ENCODE results near the gene SMC1B. TPM values are rescaled to one million over a fixed set of nuclear protein-coding genes. Genes with fewer than 3 reads are reported as not detected.

The SMC1B gene, protein sequence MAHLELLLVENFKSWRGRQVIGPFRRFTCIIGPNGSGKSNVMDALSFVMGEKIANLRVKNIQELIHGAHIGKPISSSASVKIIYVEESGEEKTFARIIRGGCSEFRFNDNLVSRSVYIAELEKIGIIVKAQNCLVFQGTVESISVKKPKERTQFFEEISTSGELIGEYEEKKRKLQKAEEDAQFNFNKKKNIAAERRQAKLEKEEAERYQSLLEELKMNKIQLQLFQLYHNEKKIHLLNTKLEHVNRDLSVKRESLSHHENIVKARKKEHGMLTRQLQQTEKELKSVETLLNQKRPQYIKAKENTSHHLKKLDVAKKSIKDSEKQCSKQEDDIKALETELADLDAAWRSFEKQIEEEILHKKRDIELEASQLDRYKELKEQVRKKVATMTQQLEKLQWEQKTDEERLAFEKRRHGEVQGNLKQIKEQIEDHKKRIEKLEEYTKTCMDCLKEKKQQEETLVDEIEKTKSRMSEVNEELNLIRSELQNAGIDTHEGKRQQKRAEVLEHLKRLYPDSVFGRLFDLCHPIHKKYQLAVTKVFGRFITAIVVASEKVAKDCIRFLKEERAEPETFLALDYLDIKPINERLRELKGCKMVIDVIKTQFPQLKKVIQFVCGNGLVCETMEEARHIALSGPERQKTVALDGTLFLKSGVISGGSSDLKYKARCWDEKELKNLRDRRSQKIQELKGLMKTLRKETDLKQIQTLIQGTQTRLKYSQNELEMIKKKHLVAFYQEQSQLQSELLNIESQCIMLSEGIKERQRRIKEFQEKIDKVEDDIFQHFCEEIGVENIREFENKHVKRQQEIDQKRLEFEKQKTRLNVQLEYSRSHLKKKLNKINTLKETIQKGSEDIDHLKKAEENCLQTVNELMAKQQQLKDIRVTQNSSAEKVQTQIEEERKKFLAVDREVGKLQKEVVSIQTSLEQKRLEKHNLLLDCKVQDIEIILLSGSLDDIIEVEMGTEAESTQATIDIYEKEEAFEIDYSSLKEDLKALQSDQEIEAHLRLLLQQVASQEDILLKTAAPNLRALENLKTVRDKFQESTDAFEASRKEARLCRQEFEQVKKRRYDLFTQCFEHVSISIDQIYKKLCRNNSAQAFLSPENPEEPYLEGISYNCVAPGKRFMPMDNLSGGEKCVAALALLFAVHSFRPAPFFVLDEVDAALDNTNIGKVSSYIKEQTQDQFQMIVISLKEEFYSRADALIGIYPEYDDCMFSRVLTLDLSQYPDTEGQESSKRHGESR
- total RNA-seq (2022; extraction: Qiagen RNA extraction; ENCODE audit: low read depth), result 0.01 to 0.04 TPM in 2 of 5 replicates, not detected in the others

DNA sequence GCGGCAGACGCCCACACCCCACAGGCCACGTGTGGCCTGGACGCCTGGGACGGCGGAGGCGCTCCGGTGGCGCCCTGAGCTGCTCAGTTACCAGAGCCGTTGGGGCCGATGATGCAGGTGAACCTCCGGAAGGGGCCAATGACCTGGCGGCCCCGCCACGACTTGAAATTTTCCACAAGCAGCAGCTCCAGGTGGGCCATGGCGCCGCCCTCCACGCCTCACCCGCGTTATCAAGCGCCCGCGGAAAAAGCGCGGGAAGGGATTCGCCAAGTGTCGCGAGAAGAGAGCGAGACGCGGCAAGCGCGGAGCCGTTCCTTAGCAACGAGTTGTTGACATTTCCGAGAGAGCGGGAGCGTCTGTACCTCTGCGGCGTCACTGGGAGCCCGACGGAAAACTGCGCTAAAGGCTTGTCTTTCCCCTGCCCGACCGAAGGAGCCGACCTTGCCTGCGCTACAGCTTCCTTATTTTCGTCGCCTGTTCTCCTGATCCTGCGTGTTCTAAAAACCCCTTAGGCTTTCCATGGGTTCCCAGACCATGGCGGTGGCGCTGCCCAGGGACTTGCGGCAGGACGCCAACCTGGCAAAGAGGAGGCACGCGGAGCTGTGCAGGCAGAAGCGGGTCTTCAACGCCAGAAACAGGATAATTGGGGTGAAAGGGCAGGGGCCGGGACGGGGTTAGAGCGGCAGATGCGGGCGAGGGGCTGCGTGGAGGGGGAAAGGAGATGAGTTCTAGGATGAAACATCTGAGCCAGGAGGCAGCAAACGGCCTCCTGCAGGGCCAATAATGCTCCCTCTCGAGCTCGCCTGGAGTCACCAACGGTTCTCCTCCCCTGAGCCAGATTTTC, at the start of gene SMC1B, which contains the start of gene RIBC2:
TSS of gene SMC1B (minus strand) at position 232 of the 844 bp plus-strand sequence. CDS start at position 200, 32 bp downstream.
TSS of gene RIBC2 (plus strand) at position 326 of the 844 bp plus-strand sequence. CDS start at position 520, 194 bp downstream.

DNA sequence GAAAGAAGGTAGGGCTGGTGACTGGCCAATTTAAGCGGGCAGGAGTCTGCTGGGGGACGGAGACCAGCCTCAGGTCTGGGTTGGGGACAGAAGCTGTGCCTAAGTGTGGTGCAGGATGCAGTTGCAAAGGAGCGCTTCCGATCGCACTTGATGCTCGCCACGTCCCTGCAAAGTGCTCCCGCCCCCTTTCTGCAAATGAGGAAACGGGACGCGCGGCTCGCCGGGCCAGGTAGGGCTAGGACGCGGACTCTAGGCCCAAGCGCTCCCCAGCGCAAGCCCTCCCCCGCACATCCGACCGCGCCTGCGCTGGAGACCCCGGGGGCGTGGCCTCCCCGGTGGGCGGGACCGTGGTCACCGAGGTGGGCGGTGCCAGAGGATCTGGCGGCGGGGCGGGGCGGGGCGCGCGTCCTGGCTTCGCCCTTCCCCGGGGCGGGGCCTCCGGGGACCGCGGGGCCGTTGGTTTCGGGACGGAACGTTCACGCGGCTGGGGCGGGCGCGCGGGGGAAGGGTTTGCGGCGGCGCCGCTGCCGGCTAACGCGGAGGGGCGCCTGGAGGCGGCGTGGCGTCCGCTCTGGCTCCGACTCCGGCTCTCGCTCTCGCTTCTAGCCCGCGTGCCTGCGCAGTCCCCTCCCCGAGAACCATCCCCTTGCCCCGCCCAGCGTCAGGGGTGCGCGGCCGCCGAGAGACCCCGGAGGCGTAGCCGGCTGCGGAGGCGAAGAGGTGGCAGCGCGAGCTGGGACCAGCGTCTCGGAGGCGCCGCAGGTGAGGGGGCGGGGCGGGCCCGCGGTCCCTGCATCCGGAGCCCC, 103.8 kb downstream of the SMC1B start, which contains the start of gene FAM118A:
TSS of gene FAM118A (plus strand) at position 513 of the 806 bp plus-strand sequence. CDS start 12,446 bp downstream, outside the sequence.

Other genes starting within 250 kb of the SMC1B start
- 27.5 to 33.3 TPM (median 32.4 TPM) in 5 replicates for gene NUP50, start 249.7 kb downstream of the SMC1B start, total RNA-seq (2022; extraction: Qiagen RNA extraction; ENCODE audit: low read depth)
- 77.3 to 98.8 TPM (median 91.6 TPM) in 5 replicates for gene KIAA0930, start 172.7 kb downstream of the SMC1B start, total RNA-seq (2022; extraction: Qiagen RNA extraction; ENCODE audit: low read depth)
- not detected in 5 replicates for gene UPK3A, start 128.7 kb downstream of the SMC1B start, total RNA-seq (2022; extraction: Qiagen RNA extraction; ENCODE audit: low read depth)
- 9.6 to 11.6 TPM (median 10.0 TPM) in 5 replicates for gene FAM118A, start 103.7 kb downstream of the SMC1B start, total RNA-seq (2022; extraction: Qiagen RNA extraction; ENCODE audit: low read depth)
- 2.3 to 3.2 TPM (median 2.7 TPM) in 5 replicates for gene RIBC2, start 94 bp upstream of the SMC1B start, total RNA-seq (2022; extraction: Qiagen RNA extraction; ENCODE audit: low read depth)
- 38.9 to 48.7 TPM (median 46.3 TPM) in 5 replicates for gene FBLN1, start 89.3 kb upstream of the SMC1B start, total RNA-seq (2022; extraction: Qiagen RNA extraction; ENCODE audit: low read depth)